Karpas-422 (cell line): Measurements from ENCODE around the gene MTA3. TPM values are rescaled to one million over a fixed set of nuclear protein-coding genes. Genes with fewer than 3 reads are reported as not detected.
"Not testable (repeated sequence)": the region's sequence is repeated elsewhere in the genome, so short reads cannot be mapped to it uniquely, and the experiment has no call there.

ENCODE experiments used
- DNase-seq: peaks from one replicate; pipeline ENCODE4 v3.0.0-alpha.2; 2015
- H2AFZ ChIP-seq: fragments of 200-600 bp; sonication (generic); 2 replicates; pipeline ENCODE4 v1.6.1; 2014; ENCODE audit warnings: antibody characterized with exemption, low read length, mixed read lengths
- H3K27ac ChIP-seq: fragments of 200-600 bp; sonication (generic); 2 replicates; pipeline ENCODE4 v1.5.1; 2014; ENCODE audit warnings: mild to moderate bottlenecking, low read length, moderate library complexity
- H3K27me3 ChIP-seq: fragments of 200-600 bp; sonication (generic); 2 replicates; pipeline ENCODE4 v1.6.1; 2014; ENCODE audit warnings: low read length, mixed read lengths
- H3K36me3 ChIP-seq: fragments of 200-600 bp; sonication (generic); 2 replicates; pipeline ENCODE4 v1.6.1; 2014; ENCODE audit warnings: low read length, mixed read lengths; ENCODE audit not compliant: insufficient read depth
- H3K4me1 ChIP-seq: fragments of 200-600 bp; sonication (generic); 2 replicates; pipeline ENCODE4 v1.6.1; 2014; ENCODE audit warnings: mild to moderate bottlenecking, low read length, mixed read lengths
- H3K4me2 ChIP-seq: fragments of 200-600 bp; sonication (generic); 2 replicates; pipeline ENCODE4 v1.6.1; 2014; ENCODE audit warnings: low read length, low read depth, mild to moderate bottlenecking; ENCODE audit not compliant: poor library complexity, severe bottlenecking
- H3K4me3 ChIP-seq: fragments of 200-600 bp; sonication (generic); 2 replicates; pipeline ENCODE4 v1.5.1; 2014; ENCODE audit warnings: mild to moderate bottlenecking, antibody characterized with exemption, low read length, mixed read lengths
- H3K79me2 ChIP-seq: fragments of 200-600 bp; sonication (generic); 2 replicates; pipeline ENCODE4 v1.6.1; 2014; ENCODE audit warnings: mild to moderate bottlenecking, low read length, mixed read lengths
- H3K9ac ChIP-seq: fragments of 200-600 bp; sonication (generic); 2 replicates; pipeline ENCODE4 v1.6.0; 2014; ENCODE audit warnings: low read length
- H3K9me2 ChIP-seq: fragments of 200-600 bp; sonication (generic), shearing (Covaris generic); replicated peaks from 2 replicates; pipeline ENCODE4 v1.6.0; 2014; ENCODE audit warnings: mild to moderate bottlenecking, low read length, moderate library complexity; ENCODE audit not compliant: insufficient read depth
- H3K9me3 ChIP-seq: fragments of 300-700, 200-600 bp; sonication (generic); 2 replicates; pipeline ENCODE4 v1.6.1; 2014; ENCODE audit warnings: low read length, mixed read lengths
- H4K20me1 ChIP-seq: fragments of 200-600 bp; sonication (generic); 2 replicates; pipeline ENCODE4 v1.6.1; 2014; ENCODE audit warnings: mild to moderate bottlenecking, antibody characterized with exemption, low read length, low read depth; ENCODE audit not compliant: insufficient read depth
- total RNA-seq: library from RNA; depleted of rRNA; stranded (reverse); fragments of >200 nt; shearing (Covaris generic); gene quantifications from 2 replicates; pipeline ENCODE4 v1.2.3, GENCODE V29; 2014; ENCODE audit warnings: low replicate concordance

Gene MTA3
- total RNA-seq, 1 experiment from 2014 or later = 149 TPM

GRCh38 chr2:42604341-42604867 lies 36.0 kb downstream of the MTA3 start:
- H3K27me3 ChIP-seq, H3K27ac ChIP-seq, H3K4me3 ChIP-seq, H2AFZ ChIP-seq, H3K9me2 ChIP-seq, DNase-seq, H3K9ac ChIP-seq, H3K4me2 ChIP-seq, H3K9me3 ChIP-seq: not testable (repeated sequence)
- peaks cover 23% of the 10 kb centered on the region for H3K36me3 ChIP-seq
- peaks cover 18% of the 10 kb centered on the region for H4K20me1 ChIP-seq
- peaks cover 14% of the 10 kb centered on the region for H3K4me1 ChIP-seq
- peaks cover 71% of the 10 kb centered on the region for H3K79me2 ChIP-seq

- not testable (repeated sequence) for H3K9ac ChIP-seq, H3K9me3 ChIP-seq, H3K9me2 ChIP-seq, DNase-seq, H3K4me2 ChIP-seq, H3K4me1 ChIP-seq, H2AFZ ChIP-seq, H3K4me3 ChIP-seq, H3K27me3 ChIP-seq, H3K27ac ChIP-seq
- peaks cover 22% of the 10 kb centered on the region for H4K20me1 ChIP-seq
- H3K36me3 ChIP-seq = peaks cover 29% of the 10 kb centered on the region
- peaks cover 66% of the 10 kb centered on the region for H3K79me2 ChIP-seq
Observed at GRCh38 chr2:42606166-42606565, 37.7 kb downstream of the MTA3 start.

GRCh38 chr2:42607101-42607637 lies 38.7 kb downstream of the MTA3 start:
- no peak overlapping the region for H3K4me3 ChIP-seq
- H3K9ac ChIP-seq = no peak overlapping the region
- no peaks in the 10 kb centered on the region for H3K9me3 ChIP-seq
- H3K4me1 ChIP-seq = peaks cover 4% of the 10 kb centered on the region; the same call in 1 of the 2 replicates
- H3K27me3 ChIP-seq = no peaks in the 10 kb centered on the region
- H3K27ac ChIP-seq = no peak overlapping the region
- H3K36me3 ChIP-seq = peaks cover 33% of the 10 kb centered on the region
- H3K9me2 ChIP-seq = no peaks in the 10 kb centered on the region
- H2AFZ ChIP-seq = no peak overlapping the region
- DNase-seq = no peak
- H3K4me2 ChIP-seq = no peak overlapping the region
- H3K79me2 ChIP-seq = peaks cover 66% of the 10 kb centered on the region
- peaks cover 18% of the 10 kb centered on the region; the same call in 1 of the 2 replicates for H4K20me1 ChIP-seq

GRCh38 chr2:42613281-42614064 lies 45.0 kb downstream of the MTA3 start:
- no peak overlapping the region for H3K27ac ChIP-seq
- no peak overlapping the region for H3K4me3 ChIP-seq
- peaks cover 85% of the 10 kb centered on the region for H3K79me2 ChIP-seq
- peaks cover 60% of the 10 kb centered on the region for H3K36me3 ChIP-seq
- peaks cover 7% of the 10 kb centered on the region; the same call in 1 of the 2 replicates for H4K20me1 ChIP-seq
- no peaks in the 10 kb centered on the region for H3K9me2 ChIP-seq
- no peak for DNase-seq
- no peaks in the 10 kb centered on the region for H3K4me1 ChIP-seq
- H3K9me3 ChIP-seq = no peaks in the 10 kb centered on the region
- H3K4me2 ChIP-seq = no peak overlapping the region
- no peak overlapping the region for H2AFZ ChIP-seq
- H3K27me3 ChIP-seq = no peaks in the 10 kb centered on the region
- H3K9ac ChIP-seq = no peak overlapping the region

GRCh38 chr2:42614838-42615237 lies 46.4 kb downstream of the MTA3 start:
- DNase-seq = no peak
- no peaks in the 10 kb centered on the region for H3K4me1 ChIP-seq
- no peaks in the 10 kb centered on the region for H3K9me3 ChIP-seq
- no peak overlapping the region for H3K9ac ChIP-seq
- peaks cover 66% of the 10 kb centered on the region for H3K36me3 ChIP-seq
- peaks cover 7% of the 10 kb centered on the region; the same call in 1 of the 2 replicates for H4K20me1 ChIP-seq
- no peak overlapping the region for H3K4me2 ChIP-seq
- no peak overlapping the region for H2AFZ ChIP-seq
- H3K27ac ChIP-seq = no peak overlapping the region
- H3K4me3 ChIP-seq = no peak overlapping the region
- H3K27me3 ChIP-seq = no peaks in the 10 kb centered on the region
- no peaks in the 10 kb centered on the region for H3K9me2 ChIP-seq
- H3K79me2 ChIP-seq = peaks cover 90% of the 10 kb centered on the region

- Histone ChIP-seq H3K9ac (no peak overlapping the region), H3K79me2 (peaks cover 81% of the 10 kb centered on the region), H4K20me1 (no peaks in the 10 kb centered on the region; the same call in 1 of the 2 replicates), H3K4me3 (no peak overlapping the region), H3K27ac (no peak overlapping the region), H3K4me2 (no peak overlapping the region), H3K9me2 (no peaks in the 10 kb centered on the region), H3K36me3 (peaks cover 60% of the 10 kb centered on the region), H3K4me1 (no peaks in the 10 kb centered on the region), H3K9me3 (no peaks in the 10 kb centered on the region), H2AFZ (no peak overlapping the region), H3K27me3 (no peaks in the 10 kb centered on the region)
- no peak for DNase-seq
Observed at GRCh38 chr2:42618116-42618515, 49.7 kb downstream of the MTA3 start.

GRCh38 chr2:42618972-42619371 lies 50.5 kb downstream of the MTA3 start:
- no peaks in the 10 kb centered on the region for H3K9me2 ChIP-seq
- no peak overlapping the region for H2AFZ ChIP-seq
- no peak overlapping the region for H3K27ac ChIP-seq
- no peaks in the 10 kb centered on the region for H3K27me3 ChIP-seq
- no peak for DNase-seq
- no peak overlapping the region for H3K4me2 ChIP-seq
- H3K36me3 ChIP-seq = peaks cover 58% of the 10 kb centered on the region
- no peaks in the 10 kb centered on the region for H3K4me1 ChIP-seq
- no peak overlapping the region for H3K4me3 ChIP-seq
- H3K79me2 ChIP-seq = peaks cover 81% of the 10 kb centered on the region
- no peaks in the 10 kb centered on the region; the same call in 1 of the 2 replicates for H4K20me1 ChIP-seq
- no peaks in the 10 kb centered on the region for H3K9me3 ChIP-seq
- H3K9ac ChIP-seq = no peak overlapping the region

GRCh38 chr2:42621626-42622025 lies 53.2 kb downstream of the MTA3 start:
- Histone ChIP-seq H3K79me2 (peaks cover 74% of the 10 kb centered on the region), H3K36me3 (peaks cover 51% of the 10 kb centered on the region)
- H3K9me2 ChIP-seq, H3K4me1 ChIP-seq, H3K27me3 ChIP-seq, H3K4me3 ChIP-seq, H3K27ac ChIP-seq, H4K20me1 ChIP-seq, H2AFZ ChIP-seq, H3K9ac ChIP-seq, DNase-seq, H3K4me2 ChIP-seq, H3K9me3 ChIP-seq: not testable (repeated sequence)
